CD1c-positive myeloid dendritic cell (primary cell): ENCODE results near the gene FRMD4A.
"Not testable (repeated sequence)": the region's sequence is repeated elsewhere in the genome, so short reads cannot be mapped to it uniquely, and the experiment has no call there.

Experiments
- DNase-seq: peaks from one replicate; pipeline ENCODE4 v3.0.0-alpha.2; 2016; ENCODE audit errors: extremely low spot score

The FRMD4A gene

GRCh38 chr10:13851906-13852305, 478.8 kb downstream of the FRMD4A start:
- DNase-seq, result no peak

GRCh38 chr10:13848520-13849445, 481.9 kb downstream of the FRMD4A start:
- no peak for DNase-seq

- DNase-seq, result no peak
These were observed 483.5 kb downstream of the FRMD4A start for GRCh38 chr10:13847201-13847631.

DNA sequence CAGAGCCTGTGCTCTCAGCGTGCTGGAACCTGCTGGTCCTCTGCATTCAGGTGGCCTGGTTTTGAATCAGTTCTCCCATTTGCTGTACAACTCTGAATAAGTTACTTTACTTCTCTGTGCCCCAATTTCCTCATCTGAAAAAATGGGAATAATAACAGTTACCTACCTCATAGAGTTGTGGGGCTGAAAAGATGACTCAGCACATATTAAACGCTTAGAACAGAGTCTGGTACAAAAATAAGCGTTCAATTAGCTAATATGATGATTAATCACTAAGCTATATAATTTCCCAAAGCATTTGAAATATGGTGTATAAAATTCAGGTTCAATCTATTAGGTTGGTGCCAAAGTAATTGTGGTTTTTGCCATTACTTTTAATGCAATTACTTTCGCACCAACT, 484.8 kb downstream of the FRMD4A start:
- no peak for DNase-seq

GRCh38 chr10:13844651-13845050, 486.1 kb downstream of the FRMD4A start:
- DNase-seq, result no peak

DNA sequence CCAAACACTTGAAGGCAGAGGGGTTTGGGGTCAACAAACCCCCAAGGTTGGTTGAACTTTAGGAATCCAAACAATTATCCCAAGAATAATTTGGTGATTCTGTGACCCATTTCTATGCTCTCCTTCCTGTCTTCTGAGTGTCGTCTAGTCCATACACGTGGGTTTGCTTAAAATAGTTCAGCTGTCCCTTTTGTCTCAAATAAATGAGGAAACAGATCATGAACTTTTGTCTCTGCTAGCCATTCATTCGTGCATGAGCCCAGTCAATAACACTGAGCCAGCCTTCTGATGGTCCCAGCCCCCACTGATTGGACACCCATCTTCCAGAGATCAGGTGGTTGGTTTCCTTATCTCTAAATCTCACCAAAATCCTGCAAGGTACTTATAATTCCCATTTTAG, 488.6 kb downstream of the FRMD4A start:
- DNase-seq, result no peak

DNA sequence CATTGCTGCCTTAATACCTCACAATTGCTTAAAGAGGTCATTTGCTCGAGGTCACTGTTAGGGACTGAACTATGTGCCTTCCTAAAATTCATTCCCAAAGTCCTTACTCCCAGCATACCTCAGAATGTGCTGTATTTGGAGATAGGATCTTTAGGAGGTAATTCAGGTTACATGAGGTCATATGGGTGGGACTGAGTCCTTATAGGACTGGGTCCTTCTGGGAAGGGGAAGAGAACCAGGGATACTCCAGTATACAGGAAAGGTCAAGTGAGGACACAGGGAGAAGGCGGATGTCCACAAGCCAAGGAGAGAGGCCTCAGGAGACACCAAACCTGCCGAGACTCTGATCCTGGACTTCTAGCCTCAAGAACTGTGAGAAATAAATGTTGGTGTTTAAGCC, 490.7 kb downstream of the FRMD4A start:
- no peak for DNase-seq

GRCh38 chr10:13839430-13839990, 491.2 kb downstream of the FRMD4A start:
- no peak for DNase-seq

DNA sequence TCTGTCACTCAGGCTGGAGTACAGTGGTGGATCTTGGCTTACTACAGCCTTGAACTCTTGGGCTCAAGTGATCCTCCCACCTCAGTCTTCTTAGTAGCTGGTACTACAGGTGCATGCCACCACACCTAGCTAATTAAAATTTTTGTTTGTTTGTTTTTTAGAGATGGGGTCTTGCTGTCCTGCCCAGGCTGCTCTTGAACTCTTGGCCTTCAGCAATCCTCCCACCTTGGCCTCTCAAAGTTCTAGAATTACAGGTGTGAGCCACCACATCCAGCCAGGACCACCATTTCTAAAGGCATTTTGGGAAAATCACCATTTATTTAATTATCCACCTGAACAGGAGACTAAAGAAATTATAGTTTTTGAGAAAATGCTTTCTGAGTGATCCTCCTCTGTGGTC, 491.7 kb downstream of the FRMD4A start:
- DNase-seq, result no peak

GRCh38 chr10:13837966-13838365, 492.8 kb downstream of the FRMD4A start:
- no peak for DNase-seq

DNA sequence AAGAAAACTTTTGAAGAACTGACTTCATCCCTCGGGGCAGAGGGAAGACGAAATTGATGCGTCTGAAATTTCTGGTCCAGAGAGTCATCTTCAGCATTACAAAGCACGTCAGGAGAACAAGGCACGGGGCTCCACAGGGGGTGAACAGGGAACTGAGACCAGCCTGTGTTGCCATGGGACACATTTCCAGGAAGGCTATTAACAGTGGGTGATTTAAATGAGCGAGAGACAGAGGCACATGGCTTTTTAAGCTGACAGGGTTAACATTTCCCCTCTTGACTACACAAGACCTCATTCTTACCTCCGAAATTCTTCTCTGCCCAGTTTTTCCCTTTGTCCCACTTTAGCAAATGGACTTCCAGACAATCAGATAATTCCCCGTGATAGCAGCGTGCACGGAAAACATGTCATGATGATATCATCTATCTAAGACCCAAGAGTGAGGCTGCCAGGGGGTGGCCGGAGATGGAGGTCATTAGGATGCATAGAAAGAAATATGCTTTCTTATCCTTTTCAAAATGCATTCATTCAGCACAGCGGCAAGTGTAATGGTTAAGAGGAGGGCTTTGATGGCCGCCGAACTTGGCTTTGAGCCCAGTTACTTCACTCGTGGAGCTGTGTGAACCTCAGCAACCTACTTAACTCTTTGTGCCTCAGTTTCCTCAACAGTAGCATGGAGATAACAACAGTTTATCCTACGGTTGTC, 496.0 kb downstream of the FRMD4A start:
- DNase-seq, result peak; percentile 73

GRCh38 chr10:13831711-13832141, 499.0 kb downstream of the FRMD4A start:
- peak; percentile 70 for DNase-seq

DNA sequence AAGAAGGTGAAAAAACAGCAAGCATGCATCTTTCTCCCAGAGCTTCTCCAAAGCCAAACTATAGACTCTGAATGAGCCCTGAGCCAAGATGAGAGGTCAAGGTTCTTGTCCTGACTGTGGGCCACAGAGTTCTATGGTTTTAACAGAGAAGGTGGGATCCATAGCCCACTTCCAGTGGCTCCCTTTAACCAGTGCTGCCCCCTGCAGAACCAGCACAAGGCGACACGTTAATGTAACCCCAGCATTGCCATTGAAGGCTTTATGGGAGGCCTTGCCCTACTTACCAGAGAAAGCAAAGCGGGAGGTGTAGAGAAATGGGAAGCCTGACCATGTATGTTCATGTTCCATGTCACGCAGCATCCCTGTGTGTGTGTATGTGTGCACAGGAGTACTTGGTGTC, 500.3 kb downstream of the FRMD4A start:
- DNase-seq, result no peak

- no peak for DNase-seq
These were observed 500.9 kb downstream of the FRMD4A start for GRCh38 chr10:13829790-13830189.

- not testable (repeated sequence) for DNase-seq
These were observed 502.4 kb downstream of the FRMD4A start for GRCh38 chr10:13828284-13828683.

DNA sequence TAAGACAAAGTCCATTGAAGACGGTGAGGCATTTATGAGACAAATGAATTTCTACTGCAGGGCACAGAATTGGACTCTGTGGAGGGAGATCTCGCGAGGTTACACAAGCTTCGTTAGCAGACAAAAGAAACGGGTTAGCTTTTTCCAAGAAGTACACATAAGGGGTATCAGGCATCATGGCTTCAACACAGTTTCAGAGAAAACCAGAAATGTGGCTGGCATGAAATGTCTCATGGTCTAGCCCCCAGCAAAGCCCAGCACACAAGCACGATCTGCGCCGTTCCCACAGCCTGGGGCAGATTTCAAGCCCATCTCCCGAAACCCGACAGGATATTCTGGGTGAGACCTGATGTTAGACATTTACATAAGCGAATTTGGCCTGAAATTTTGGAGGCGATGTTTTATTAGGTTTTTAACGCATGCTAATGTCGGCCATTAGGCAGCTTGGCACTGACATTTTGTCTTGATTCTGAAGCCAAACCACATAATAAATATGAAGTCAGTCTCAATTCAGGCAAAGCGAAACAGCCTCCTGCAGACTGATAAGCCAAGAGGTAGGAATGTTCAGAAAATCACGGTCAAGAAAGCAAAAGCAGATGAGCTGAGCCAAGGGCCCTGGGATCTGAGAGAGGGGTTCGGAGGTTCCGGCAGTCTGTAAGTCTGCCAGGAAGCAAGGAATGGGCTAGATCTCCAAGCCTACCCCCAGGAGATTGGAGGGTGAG, 503.5 kb downstream of the FRMD4A start:
- no peak for DNase-seq

DNA sequence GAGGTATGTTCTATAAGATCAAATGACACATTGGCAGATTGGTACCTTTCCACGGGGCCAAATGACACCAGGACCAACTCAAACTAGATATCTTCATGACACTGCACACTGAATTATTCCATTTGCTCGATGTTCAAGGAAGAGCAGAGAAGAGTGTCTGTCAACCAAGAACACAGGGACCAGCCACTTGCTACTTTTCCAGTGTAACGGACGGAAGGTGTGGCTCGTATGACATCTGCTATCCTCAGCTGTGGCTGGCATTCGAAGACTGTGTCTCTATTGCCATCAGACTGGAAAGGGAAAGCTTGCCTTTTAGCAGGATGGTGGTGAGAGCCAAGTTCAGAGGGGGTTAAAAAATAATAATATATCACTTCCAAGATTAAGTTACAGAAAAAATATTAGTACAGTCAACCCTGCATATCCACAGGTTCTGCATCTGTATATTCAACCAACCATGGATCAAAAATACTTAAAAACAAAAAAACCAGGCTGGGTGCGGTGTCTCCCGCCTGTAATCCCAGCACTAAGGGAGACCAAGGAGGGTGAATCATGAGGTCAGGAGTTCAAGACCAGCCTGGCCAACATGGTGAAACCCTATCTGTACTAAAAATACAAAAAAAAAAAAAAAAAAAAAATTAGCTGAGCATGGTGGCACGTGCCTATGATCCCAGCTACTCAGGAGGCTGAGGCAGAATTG, 506.9 kb downstream of the FRMD4A start:
- DNase-seq, result no peak

GRCh38 chr10:13823096-13823708, 507.5 kb downstream of the FRMD4A start:
- no peak for DNase-seq

DNA sequence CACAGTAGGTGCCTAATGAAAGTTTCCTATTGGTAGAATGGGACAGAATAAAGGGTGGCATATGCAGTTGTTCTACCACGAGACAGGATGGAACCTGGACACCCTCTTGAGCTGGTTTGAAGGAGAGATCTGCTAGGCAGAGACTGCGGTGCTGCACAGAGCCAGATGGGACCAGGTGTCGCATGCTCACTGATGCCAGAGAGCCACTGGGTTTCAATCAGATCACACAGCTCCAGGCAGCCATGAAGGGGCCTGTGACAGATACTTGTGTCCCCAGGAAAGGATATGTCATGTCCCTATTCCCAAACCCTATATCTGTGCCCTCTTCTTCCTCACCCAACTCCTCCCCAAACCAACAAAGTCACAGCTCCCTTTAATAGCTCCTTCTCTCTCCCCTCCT, 508.2 kb downstream of the FRMD4A start:
- DNase-seq, result no peak

DNA sequence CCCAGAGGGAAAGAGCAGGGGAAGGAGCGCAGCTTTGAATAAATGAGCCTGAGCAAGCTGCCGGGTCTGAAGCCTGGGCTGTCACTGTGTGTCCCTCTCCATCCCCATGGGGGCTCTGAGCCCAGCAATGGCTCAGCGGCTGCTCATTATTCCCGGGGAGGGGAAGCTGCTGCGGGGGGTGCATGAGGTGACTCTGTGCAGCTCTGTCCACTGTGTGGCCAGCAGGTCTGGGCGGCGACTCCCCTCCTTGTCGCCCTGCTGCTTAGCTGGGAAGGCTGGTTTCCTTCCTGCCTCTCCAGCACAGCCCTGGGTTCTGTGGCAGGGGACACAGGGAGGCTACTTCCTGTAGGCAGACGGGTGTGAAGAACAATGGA, 509.8 kb downstream of the FRMD4A start:
- no peak for DNase-seq
